Tibial artery (tissue), 4 donors: ENCODE measurements around the gene SLC16A3.

Experiments used
- DNase-seq, 2 donors: peaks; one replicate each; pipeline ENCODE4 v3.0.0-alpha.2; 2019
- H3K27ac ChIP-seq, 2 donors: fragments of 200-600 bp; sonication (generic) in 1 of 2; 1 replicate in 1 of 2; 2 replicates in 1 of 2; pipeline ENCODE4 v1.5.1; 2018 to 2019; ENCODE audit warnings: mild to moderate bottlenecking in 1 of 2
- H3K27me3 ChIP-seq, 2 donors: fragments of 200-600 bp; sonication (generic) in 1 of 2; one replicate each; pipeline versions ENCODE4 v1.5.1 to v1.6.0; 2016 to 2019
- H3K36me3 ChIP-seq, 3 donors: fragments of 200-600 bp; sonication (generic) in 2 of 3; one replicate each; pipeline ENCODE4 v1.5.1; 2016 to 2019; ENCODE audit warnings: mild to moderate bottlenecking in 2 of 3
- H3K4me1 ChIP-seq, 4 donors: fragments of 200-600 bp; sonication (generic) in 2 of 4; 1 replicate in 3 of 4; 2 replicates in 1 of 4; pipeline ENCODE4 v1.5.1; 2016 to 2019
- H3K4me3 ChIP-seq, 2 donors: fragments of 200-600 bp; sonication (generic) in 1 of 2; 1 replicate in 1 of 2; 2 replicates in 1 of 2; pipeline ENCODE4 v1.5.1; 2018 to 2019; ENCODE audit warnings: mild to moderate bottlenecking in 2 of 2
- H3K9me3 ChIP-seq, 3 donors: fragments of 200-600 bp; sonication (generic) in 1 of 3; one replicate each; pipeline ENCODE4 v1.5.1; 2016 to 2019
- CTCF ChIP-seq, 2 experiments: fragments of 200-600 bp in 1 of 2; fragments of 450-650 bp in 1 of 2; IDR thresholded peaks; one replicate each; pipeline ENCODE4 v1.5.1; 2017 to 2019; ENCODE audit warnings: antibody characterized with exemption in 2 of 2, mild to moderate bottlenecking in 1 of 2, moderate library complexity in 1 of 2
- intact Hi-C: fragments of 100-400 bp; cut with DNase I; formaldehyde crosslinking; loops from one replicate; pipeline ENCODE4 v1.15.0; 2023; ENCODE audit warnings: low total_unique reads

SLC16A3 gene

GRCh38 chr17:82267575-82268379 is 38.9 kb downstream of the SLC16A3 start:
- Histone ChIP-seq H3K36me3 (peaks cover 26 to 65% (median 50%) of the 10 kb centered on the region in 3 donors), H3K4me1 (peaks cover 4 to 72% (median 60%) of the 10 kb centered on the region in 4 donors), H3K9me3 (no peaks in the 10 kb centered on the region), H3K27me3 (no peaks in the 10 kb centered on the region), H3K27ac (peak overlapping the region; percentile 78 to 79), H3K4me3 (peak overlapping the region in 1 of 2 donors; percentile 32)
- DNase-seq = peak; percentile 96 to 98
- intact Hi-C loops = no loop called here
- no peak for TF ChIP-seq CTCF (IDR thresholded peaks at IDR 0.05)

- H3K27ac ChIP-seq = peak overlapping the region; percentile 23 to 79
- H3K4me1 ChIP-seq = peaks cover 4 to 79% (median 66%) of the 10 kb centered on the region in 4 donors
- intact Hi-C loops = no loop called here
- no peak for TF ChIP-seq CTCF (IDR thresholded peaks at IDR 0.05)
- no peaks in the 10 kb centered on the region for H3K9me3 ChIP-seq
- no peak overlapping the region for H3K4me3 ChIP-seq
- H3K36me3 ChIP-seq = peaks cover 13 to 50% (median 34%) of the 10 kb centered on the region in 3 donors
- no peak for DNase-seq
- no peaks in the 10 kb centered on the region for H3K27me3 ChIP-seq
Measured at GRCh38 chr17:82269138-82269881, 40.5 kb downstream of the SLC16A3 start.

- intact Hi-C loops = no loop called here
- no peak for TF ChIP-seq CTCF (IDR thresholded peaks at IDR 0.05)
- Histone ChIP-seq H3K4me3 (no peak overlapping the region), H3K9me3 (no peaks in the 10 kb centered on the region), H3K27ac (peak overlapping the region; percentile 23 to 79), H3K4me1 (peaks cover 4 to 82% (median 69%) of the 10 kb centered on the region in 4 donors), H3K27me3 (no peaks in the 10 kb centered on the region), H3K36me3 (peaks cover 6 to 43% (median 28%) of the 10 kb centered on the region in 3 donors)
- DNase-seq = no peak
Measured at GRCh38 chr17:82269882-82270500, 41.1 kb downstream of the SLC16A3 start.

- intact Hi-C loops = no loop called here
- Histone ChIP-seq H3K9me3 (no peaks in the 10 kb centered on the region), H3K4me3 (no peak overlapping the region)
Measured at GRCh38 chr17:82270651-82271050, 41.8 kb downstream of the SLC16A3 start.

More at GRCh38 chr17:82270651-82271050, 41.8 kb downstream of the SLC16A3 start:
- Histone ChIP-seq H3K4me1 (peaks cover 4 to 83% (median 68%) of the 10 kb centered on the region in 4 donors), H3K27me3 (no peaks in the 10 kb centered on the region), H3K36me3 (peaks cover 1 to 36% (median 21%) of the 10 kb centered on the region in 3 donors), H3K27ac (peak overlapping the region in 1 of 2 donors; percentile 22)
- DNase-seq = no peak
- TF ChIP-seq CTCF (IDR thresholded peaks at IDR 0.05) = no peak
